PC-3 (cell line): ENCODE results near the gene RBM6. TPM values are rescaled to one million over a fixed set of nuclear protein-coding genes. Genes with fewer than 3 reads are reported as not detected.

ENCODE experiments used
- ATAC-seq: fragments of 200-7000 bp; cut with Tn5 transposase; 2 replicates; pipeline ENCODE4 v1.9.1; 2020; ENCODE audit warnings: mild to moderate bottlenecking, moderate library complexity
- BruUV-seq: library from RNA; stranded (reverse); fragments of 400-500 nt; replicated peaks from 2 replicates; lab custom pipeline; 2021; lab: Mats Ljungman, UMichigan
- CTCF ChIA-PET: fragments of 300-600 bp; sonication (Branson Sonifier 250); formaldehyde crosslinking; loops from one replicate; lab custom pipeline; 2022; ENCODE audit warnings: antibody characterized with exemption; lab: Charles Lee
- POLR2A ChIA-PET: fragments of 300-600 bp; sonication (Branson Sonifier 250); formaldehyde crosslinking; loops from one replicate; lab custom pipeline; 2022; ENCODE audit warnings: antibody characterized with exemption; ENCODE audit not compliant: unreplicated experiment; lab: Charles Lee
- DNase-seq: peaks from one replicate; pipeline ENCODE4 v3.0.0-alpha.2; 2015
- H2AFZ ChIP-seq: fragments of 300-600 bp; sonication (generic); 2 replicates; pipeline ENCODE4 v1.6.0; 2016; ENCODE audit warnings: antibody characterized with exemption, low read length
- H3F3A ChIP-seq: fragments of 300-600 bp; sonication (generic); one replicate; pipeline ENCODE4 v1.6.0; 2017; ENCODE audit warnings: antibody characterized with exemption, low read length, control low read depth, mild to moderate bottlenecking; ENCODE audit not compliant: unreplicated experiment
- H3K27ac ChIP-seq: fragments of 300-600 bp; sonication (generic); 2 replicates; pipeline ENCODE4 v1.5.1; 2016; ENCODE audit warnings: mild to moderate bottlenecking, low read length
- H3K27me3 ChIP-seq: fragments of 300-600 bp; sonication (generic); 2 replicates; pipeline ENCODE4 v1.6.1; 2016; ENCODE audit warnings: low read length, mixed read lengths
- H3K36me3 ChIP-seq: fragments of 300-600 bp; sonication (generic); 2 replicates; pipeline ENCODE4 v1.6.1; 2016; ENCODE audit warnings: low read depth, mixed run types, low read length, mixed read lengths
- H3K4me1 ChIP-seq: fragments of 300-600 bp; sonication (generic); 2 replicates; pipeline ENCODE4 v1.5.1; 2016; ENCODE audit warnings: low read length; ENCODE audit not compliant: insufficient read depth
- H3K4me2 ChIP-seq: fragments of 300-600 bp; sonication (generic); 2 replicates; pipeline ENCODE4 v1.6.0; 2016; ENCODE audit warnings: low read length
- H3K4me3 ChIP-seq: fragments of 300-600 bp; sonication (generic); 2 replicates; pipeline ENCODE4 v1.5.1; 2016; ENCODE audit warnings: mild to moderate bottlenecking, low read length, mixed read lengths
- H3K79me2 ChIP-seq: fragments of 300-600 bp; sonication (generic); 2 replicates; pipeline ENCODE4 v1.6.1; 2017; ENCODE audit warnings: low read length, mixed read lengths
- H3K9ac ChIP-seq: fragments of 300-600 bp; sonication (generic); 2 replicates; pipeline ENCODE4 v1.6.0; 2016; ENCODE audit warnings: mild to moderate bottlenecking, low read length
- H3K9me2 ChIP-seq: fragments of 300-600 bp; sonication (generic); replicated peaks from 2 replicates; pipeline ENCODE4 v1.6.1; 2016; ENCODE audit warnings: mixed run types, low read length, mixed read lengths
- H3K9me3 ChIP-seq: fragments of 300-600 bp; sonication (generic); 2 replicates; pipeline ENCODE4 v1.6.1; 2016; ENCODE audit warnings: low read length, mixed read lengths
- H4K20me1 ChIP-seq: fragments of 300-600 bp; sonication (generic); 2 replicates; pipeline ENCODE4 v1.6.1; 2016; ENCODE audit warnings: low read length, mixed read lengths
- CTCF ChIP-seq: fragments of 300-600 bp; sonication (generic); conservative IDR thresholded peaks from 2 replicates; pipeline ENCODE4 v1.5.1; 2017; ENCODE audit warnings: antibody characterized with exemption, low read depth, mild to moderate bottlenecking, low read length
- EZH2 ChIP-seq: fragments of 300-600 bp; sonication (generic); IDR thresholded peaks from one replicate; pipeline ENCODE4 v1.6.1; 2017; ENCODE audit warnings: antibody characterized with exemption, mild to moderate bottlenecking, low read length; ENCODE audit not compliant: unreplicated experiment
- EZH2phosphoT487 ChIP-seq: fragments of 300-600 bp; sonication (generic); IDR thresholded peaks from 2 replicates; pipeline ENCODE4 v1.6.1; 2018; ENCODE audit warnings: mild to moderate bottlenecking, antibody characterized with exemption, low read length, borderline replicate concordance
- intact Hi-C: fragments of 100-400 bp; cut with micrococcal nuclease; formaldehyde crosslinking; loops from 2 replicates; pipeline ENCODE4 v1.9.0; 2023
- total RNA-seq: library from RNA; depleted of rRNA; stranded (reverse); fragments of >200 nt; gene quantifications from 2 replicates; pipeline ENCODE4 v1.2.3, GENCODE V29; 2014

The RBM6 gene
- total RNA-seq, 1 experiment from 2014 or later: 64.6 TPM

- peak overlapping the region; percentile 99 for H3K27ac ChIP-seq
- CTCF ChIA-PET: interaction anchor here (0.6 to 1.6 kb wide), 10 partner anchors 17 to 172 kb away, joined by 3 to 18 read pairs (median 4); partner anchors contain the start of genes CDHR4, INKA1 and MON1A
- H3K4me3 ChIP-seq: peak overlapping the region; percentile 58
- TSS peak; percentile 7 for BruUV-seq
- peaks cover 51% of the 10 kb centered on the region for H3K4me1 ChIP-seq
- H2AFZ ChIP-seq: peak overlapping the region; percentile 70
- peaks cover 36% of the 10 kb centered on the region for H3K79me2 ChIP-seq
- peaks cover under 1% of the 10 kb centered on the region; the same call in 1 of the 2 replicates for H3K36me3 ChIP-seq
- intact Hi-C loops: loop anchor here (1.0 to 2.0 kb wide), 5 partner anchors 23 to 203 kb away; partner anchors contain the start of genes MON1A and TRAIP
- no peaks in the 10 kb centered on the region for H3K9me3 ChIP-seq
- peak; percentile 98 for TF ChIP-seq CTCF
- TF ChIP-seq EZH2: no peak
- no peaks in the 10 kb centered on the region for H3K27me3 ChIP-seq
- peak overlapping the region; percentile 99 for H3K4me2 ChIP-seq
- ATAC-seq (peak; percentile 61), DNase-seq (peak; percentile 86)
- H3F3A ChIP-seq: peaks cover 3% of the 10 kb centered on the region
- no peaks in the 10 kb centered on the region for H4K20me1 ChIP-seq
- peak overlapping the region; percentile 52 for H3K9ac ChIP-seq
- no peaks in the 10 kb centered on the region for H3K9me2 ChIP-seq
- POLR2A ChIA-PET: interaction anchor here (1.0 kb wide), 1 partner anchor 34 kb away, joined by 5 read pairs; the partner anchor contains the start of gene RBM6
These were observed 33.7 kb upstream of the RBM6 start for GRCh38 chr3:49906073-49906743.

GRCh38 chr3:49908373-49909199 is 31.4 kb upstream of the RBM6 start:
- peaks cover 8% of the 10 kb centered on the region for H3K36me3 ChIP-seq
- H3K4me2 ChIP-seq: no peak overlapping the region
- TF ChIP-seq CTCF (no peak), EZH2 (no peak), EZH2phosphoT487 (no peak)
- peaks cover 31% of the 10 kb centered on the region for H3K4me1 ChIP-seq
- no TSS peak for BruUV-seq
- H3K4me3 ChIP-seq: no peak overlapping the region
- DNase-seq (no peak), ATAC-seq (no peak)
- ChIA-PET CTCF (interaction anchor here (1.2 kb wide), 1 partner anchor 109 kb away, joined by 3 read pairs; the partner anchor contains the start of gene CDHR4), POLR2A (no interaction called here)
- H3K9me3 ChIP-seq: no peaks in the 10 kb centered on the region
- peaks cover 15% of the 10 kb centered on the region for H3K79me2 ChIP-seq
- H3K9me2 ChIP-seq: no peaks in the 10 kb centered on the region
- H2AFZ ChIP-seq: no peak overlapping the region
- no peaks in the 10 kb centered on the region for H4K20me1 ChIP-seq
- H3K27ac ChIP-seq: no peak overlapping the region
- intact Hi-C loops: no loop called here
- no peak overlapping the region for H3K9ac ChIP-seq
- no peaks in the 10 kb centered on the region for H3F3A ChIP-seq
- H3K27me3 ChIP-seq: no peaks in the 10 kb centered on the region
